B cell (primary cell): ENCODE data around the gene NPBWR2. TPM values are rescaled to one million over a fixed set of nuclear protein-coding genes. Genes with fewer than 3 reads are reported as not detected.

Experiments used
- ATAC-seq: fragments of 200-7000 bp; cut with Tn5 transposase; one replicate; pipeline ENCODE4 v1.10.0; 2021; ENCODE audit warnings: low read depth, mild to moderate bottlenecking, moderate number of reproducible peaks, moderate library complexity
- CTCF ChIA-PET: fragments of 350-600 bp; sonication (Branson Sonifier 250); formaldehyde crosslinking; loops from one replicate; lab custom pipeline; 2021; ENCODE audit warnings: antibody characterized with exemption, inconsistent platforms; lab: Charles Lee
- POLR2A ChIA-PET: fragments of 350-600 bp; sonication (Branson Sonifier 250); formaldehyde crosslinking; loops from one replicate; lab custom pipeline; 2021; ENCODE audit warnings: antibody characterized with exemption; lab: Charles Lee
- DNase-seq: peaks from one replicate; pipeline ENCODE4 v3.0.0; 2013
- H2AFZ ChIP-seq: 2 replicates; pipeline ENCODE4 v1.6.1; 2012; ENCODE audit warnings: mild to moderate bottlenecking, low read depth, low read length; ENCODE audit not compliant: insufficient read depth, poor library complexity, severe bottlenecking
- H3K27ac ChIP-seq, 2 donors: 1 replicate in 1 of 2; 2 replicates in 1 of 2; pipeline ENCODE4 v1.5.1; 2012 to 2013; ENCODE audit warnings: low read length in 2 of 2, mild to moderate bottlenecking in 2 of 2, moderate library complexity in 1 of 2
- H3K27me3 ChIP-seq, 4 experiments: fragments of 200-600 bp in 1 of 4; sonication (generic) in 1 of 4; replicated peaks in 1 of 4; 1 replicate in 2 of 4; 2 replicates in 2 of 4; pipeline versions ENCODE4 v1.6.1 to v1.7.0; 2013 to 2016; ENCODE audit warnings: low read length in 3 of 4, mild to moderate bottlenecking in 2 of 4, mixed read lengths in 1 of 4, moderate library complexity in 1 of 4; ENCODE audit not compliant: insufficient read depth in 4 of 4, control insufficient read depth in 3 of 4; ENCODE audit errors: control extremely low read depth in 1 of 4
- H3K36me3 ChIP-seq, 2 experiments: replicated peaks in 1 of 2; 1 replicate in 1 of 2; 2 replicates in 1 of 2; pipeline versions ENCODE4 v1.6.1 to v1.7.1; 2013; ENCODE audit warnings: low read length in 1 of 2; ENCODE audit not compliant: insufficient read depth in 2 of 2, control insufficient read depth in 1 of 2; ENCODE audit errors: control extremely low read depth in 1 of 2, extremely low read depth in 1 of 2
- H3K4me1 ChIP-seq, 2 donors: fragments of 200-600 bp in 1 of 2; sonication (generic) in 1 of 2; 1 replicate in 1 of 2; 2 replicates in 1 of 2; pipeline versions ENCODE4 v1.5.1 to v1.6.1; 2013 to 2017; ENCODE audit warnings: low read length in 2 of 2; ENCODE audit not compliant: control insufficient read depth in 2 of 2, insufficient read depth in 2 of 2
- H3K4me2 ChIP-seq: replicated peaks from 2 replicates; pipeline ENCODE3; 2012; ENCODE audit warnings: mild to moderate bottlenecking, low read depth, low read length; ENCODE audit not compliant: poor library complexity, severe bottlenecking
- H3K4me3 ChIP-seq, 5 experiments: fragments of 200-600 bp in 1 of 5; sonication (generic) in 1 of 5; 1 replicate in 3 of 5; 2 replicates in 2 of 5; pipeline versions ENCODE4 v1.5.1 to v1.7.0; 2011 to 2016; ENCODE audit warnings: low read length in 4 of 5, mild to moderate bottlenecking in 4 of 5, low read depth in 2 of 5, control low read depth in 1 of 5, moderate library complexity in 1 of 5; ENCODE audit not compliant: insufficient read depth in 1 of 5; ENCODE audit errors: control extremely low read depth in 1 of 5, extremely low read depth in 1 of 5
- H3K79me2 ChIP-seq: fragments of 200-600 bp; sonication (generic); one replicate; pipeline ENCODE4 v1.6.0; 2016; ENCODE audit warnings: low read length; ENCODE audit not compliant: control insufficient read depth, insufficient read depth
- H3K9ac ChIP-seq: fragments of 200-600 bp; sonication (generic); 2 replicates; pipeline ENCODE4 v1.6.1; 2017; ENCODE audit warnings: mild to moderate bottlenecking, low read length, moderate library complexity
- H3K9me3 ChIP-seq, 3 donors: one replicate each; pipeline versions ENCODE4 v1.6.1 to v1.7.1; 2013; ENCODE audit warnings: low read length in 2 of 3; ENCODE audit not compliant: control insufficient read depth in 2 of 3, insufficient read depth in 1 of 3; ENCODE audit errors: control extremely low read depth in 1 of 3
- H4K20me1 ChIP-seq: 2 replicates; pipeline ENCODE4 v1.6.0; 2012; ENCODE audit warnings: mild to moderate bottlenecking, low read length; ENCODE audit not compliant: insufficient read depth, control insufficient read depth, poor library complexity, severe bottlenecking
- H3K27ac Mint-ChIP-seq: one replicate; pipeline ENCODE4 v1.8.0; 2021; ENCODE audit warnings: mixed read lengths
- H3K27me3 Mint-ChIP-seq: one replicate; pipeline ENCODE4 v1.8.0; 2021; ENCODE audit warnings: mixed read lengths
- H3K4me1 Mint-ChIP-seq: one replicate; pipeline ENCODE4 v1.8.0; 2021; ENCODE audit warnings: mixed read lengths
- H3K4me3 Mint-ChIP-seq: one replicate; pipeline ENCODE4 v1.8.0; 2021; ENCODE audit warnings: mixed read lengths
- H3K9me3 Mint-ChIP-seq: one replicate; pipeline ENCODE4 v1.8.0; 2022; ENCODE audit warnings: mixed read lengths; ENCODE audit not compliant: insufficient read depth
- CTCF ChIP-seq: fragments of 200-600 bp; IDR thresholded peaks from one replicate; pipeline ENCODE4 v1.8.0; 2022; ENCODE audit warnings: antibody characterized with exemption, mild to moderate bottlenecking
- EZH2 ChIP-seq: IDR thresholded peaks from 2 replicates; pipeline ENCODE4 v1.6.1; 2012; ENCODE audit warnings: borderline replicate concordance, low read depth, mild to moderate bottlenecking, moderate library complexity, low read length; ENCODE audit not compliant: insufficient read depth, poor library complexity, severe bottlenecking
- WGBS: methylation state at CpG from one replicate; pipeline ENCODE4 v1.1.5; 2013; ENCODE audit warnings: missing lambda C conversion rate; ENCODE audit not compliant: insufficient coverage; 5-methylcytosine and 5-hydroxymethylcytosine counted together
- intact Hi-C: fragments of 100-400 bp; cut with micrococcal nuclease; formaldehyde crosslinking; loops from one replicate; pipeline ENCODE4 v1.10.0; 2022
- polyA plus RNA-seq: library from polyadenylated mRNA; depleted of rRNA; stranded (reverse); fragments of >200 nt; gene quantifications from 2 replicates; pipeline ENCODE4 v1.2.3, GENCODE V29; 2012
- total RNA-seq, 2 donors: library from RNA; stranded (reverse); fragments of 120-200 nt in 1 of 2; gene quantifications; 1 replicate in 1 of 2; 2 replicates in 1 of 2; pipeline versions ENCODE4 v1.2.3 to v1.2.4, GENCODE V29; 2013 to 2022

Gene NPBWR2
- total and polyA plus RNA-seq, 2 donors (not counting 1 experiment from before 2014, with no cell fraction given) = 0.21 TPM; not detected in 1

- peak overlapping the region; percentile 87 for H3K4me3 Mint-ChIP-seq
- H3K4me1 ChIP-seq = peaks cover 40 to 55% of the 10 kb centered on the region in 2 donors
- peaks cover 10% of the 10 kb centered on the region for H3K79me2 ChIP-seq
- POLR2A ChIA-PET = interaction anchor here (0.5 to 2.7 kb wide), 2 partner anchors 17 to 511 kb away, joined by 7 to 21 read pairs; no protein-coding TSS in a partner anchor
- DNase-seq = peak; percentile 42
- H3K36me3 ChIP-seq = no peaks in the 10 kb centered on the region
- peak overlapping the region; percentile 82 for H3K27ac Mint-ChIP-seq
- H3K9ac ChIP-seq = no peak overlapping the region
- CTCF ChIA-PET = interaction anchor here (0.6 to 11.8 kb wide), 8 partner anchors 13 to 43 kb away, joined by 3 to 220 read pairs (median 10); partner anchors contain the start of gene TCEA2
- no peak for ATAC-seq
- no peak overlapping the region for H3K4me3 ChIP-seq
- H4K20me1 ChIP-seq = peaks cover 29% of the 10 kb centered on the region
- intact Hi-C loops = loop anchor here (2.0 to 5.0 kb wide), 2 partner anchors 43 to 100 kb away; partner anchors contain the start of gene PRPF6
- peaks cover 0 to 5% (median 0%) of the 10 kb centered on the region in 3 donors for H3K9me3 ChIP-seq
- peak overlapping the region; percentile 96 for H3K4me2 ChIP-seq
- TF ChIP-seq CTCF (no peak), EZH2 (no peak)
- H3K4me1 Mint-ChIP-seq = peaks cover 45% of the 10 kb centered on the region
- no peak overlapping the region for H3K27ac ChIP-seq
- 6% methylated on average over 13 of the region's 13 CpGs for WGBS
- no peaks in the 10 kb centered on the region for H3K9me3 Mint-ChIP-seq
- H3K27me3 Mint-ChIP-seq = peaks cover 5% of the 10 kb centered on the region
- H3K27me3 ChIP-seq = peaks cover 0 to 11% (median 3%) of the 10 kb centered on the region in 4 experiments
- no peak overlapping the region for H2AFZ ChIP-seq
Measured at GRCh38 chr20:64082126-64082731, 25.1 kb downstream of the NPBWR2 start.

GRCh38 chr20:64081624-64081964 lies 25.8 kb downstream of the NPBWR2 start:
- ChIA-PET CTCF (interaction anchor here (2.1 to 11.8 kb wide), 6 partner anchors 12 to 42 kb away, joined by 4 to 220 read pairs (median 53); partner anchors contain the start of gene TCEA2), POLR2A (interaction anchor here (0.5 to 2.9 kb wide), 3 partner anchors 19 to 510 kb away, joined by 7 to 10 read pairs (median 7); partner anchors contain the start of gene TCEA2)
- ATAC-seq (no peak), DNase-seq (no peak)
- TF ChIP-seq CTCF = no peak
- no peak for TF ChIP-seq EZH2
- Histone ChIP-seq H3K9me3 (peaks cover 0 to under 1% (median 0%) of the 10 kb centered on the region in 3 donors), H3K4me1 (peaks cover 44 to 62% of the 10 kb centered on the region in 2 donors), H3K79me2 (peaks cover 12% of the 10 kb centered on the region), H3K4me3 (no peak overlapping the region), H3K27me3 (peaks cover 0 to 11% (median 3%) of the 10 kb centered on the region in 4 experiments), H2AFZ (no peak overlapping the region), H3K4me2 (peak overlapping the region; percentile 96), H4K20me1 (peaks cover 35% of the 10 kb centered on the region), H3K36me3 (no peaks in the 10 kb centered on the region), H3K27ac (no peak overlapping the region), H3K9ac (no peak overlapping the region)
- Mint-ChIP-seq H3K4me1 (peaks cover 49% of the 10 kb centered on the region), H3K9me3 (no peaks in the 10 kb centered on the region), H3K4me3 (peak overlapping the region; percentile 87), H3K27me3 (peaks cover 5% of the 10 kb centered on the region), H3K27ac (peak overlapping the region; percentile 82)
- intact Hi-C loops = loop anchor here (5.0 kb wide), 1 partner anchor 99 kb away; the partner anchor contains the start of gene PRPF6
- 96% methylated on average over 6 of the region's 6 CpGs for WGBS
